IMR-90 (cell line): Measurements from ENCODE around the gene AFG1L. TPM values are rescaled to one million over a fixed set of nuclear protein-coding genes. Genes with fewer than 3 reads are reported as not detected.

ENCODE experiments used
- ATAC-seq: fragments of 200-7000 bp; cut with Tn5 transposase; 2 replicates; pipeline ENCODE4 v1.9.1; 2020; ENCODE audit warnings: low read depth, mild to moderate bottlenecking, moderate library complexity
- BruUV-seq: library from RNA; stranded (reverse); fragments of 400-500 nt; replicated peaks from 2 replicates; lab custom pipeline; 2021; lab: Mats Ljungman, UMichigan
- CTCF ChIA-PET: fragments of 300-600 bp; formaldehyde crosslinking; extraction: SDS; loops from one replicate; lab custom pipeline; 2021; ENCODE audit warnings: antibody characterized with exemption; lab: Yijun Ruan, JAX
- POLR2A ChIA-PET: fragments of 300-600 bp; sonication (Branson Sonifier 250); formaldehyde crosslinking; loops from one replicate; lab custom pipeline; 2022; ENCODE audit warnings: antibody characterized with exemption; ENCODE audit not compliant: unreplicated experiment; lab: Charles Lee
- DNase-seq: peaks from one replicate; pipeline ENCODE4 v3.0.0; 2013
- H2AFZ ChIP-seq: replicated peaks from 2 replicates; pipeline ENCODE3; 2013; ENCODE audit warnings: low read length, mild to moderate bottlenecking; ENCODE audit not compliant: poor library complexity
- H2AK5ac ChIP-seq: 2 replicates; pipeline ENCODE4 v1.6.1; 2013; ENCODE audit warnings: low read depth, low read length, inconsistent platforms
- H2AK9ac ChIP-seq: replicated peaks from 2 replicates; pipeline ENCODE3; 2013; ENCODE audit warnings: mild to moderate bottlenecking, low read depth, low read length, moderate library complexity; ENCODE audit not compliant: poor library complexity
- H2BK120ac ChIP-seq: 2 replicates; pipeline ENCODE4 v1.6.1; 2013; ENCODE audit warnings: low read depth, low read length, inconsistent platforms
- H2BK15ac ChIP-seq: 3 replicates; pipeline ENCODE4 v1.6.1; 2013; ENCODE audit warnings: low read depth, low read length, inconsistent platforms
- H2BK20ac ChIP-seq: 2 replicates; pipeline ENCODE4 v1.6.1; 2013; ENCODE audit warnings: low read depth, mild to moderate bottlenecking, inconsistent platforms, low read length, moderate library complexity
- H2BK5ac ChIP-seq: 2 replicates; pipeline ENCODE4 v1.6.1; 2013; ENCODE audit warnings: mild to moderate bottlenecking, low read depth, low read length, inconsistent platforms; ENCODE audit not compliant: poor library complexity, severe bottlenecking
- H3K14ac ChIP-seq: replicated peaks from 2 replicates; pipeline ENCODE4 v1.6.1; 2013; ENCODE audit warnings: low read depth, low read length, inconsistent platforms
- H3K18ac ChIP-seq: 2 replicates; pipeline ENCODE4 v1.6.1; 2013; ENCODE audit warnings: low read depth, low read length, control low read depth
- H3K23ac ChIP-seq: 2 replicates; pipeline ENCODE4 v1.6.1; 2013; ENCODE audit warnings: low read depth, low read length, inconsistent platforms
- H3K27ac ChIP-seq: 2 replicates; pipeline ENCODE4 v1.5.1; 2013; ENCODE audit warnings: mild to moderate bottlenecking, control low read depth, low read length; ENCODE audit not compliant: insufficient read depth
- H3K27me3 ChIP-seq: 2 replicates; pipeline ENCODE4 v1.6.1; 2013; ENCODE audit warnings: low read length; ENCODE audit not compliant: control insufficient read depth, insufficient read depth
- H3K36me3 ChIP-seq: 2 replicates; pipeline ENCODE4 v1.6.1; 2013; ENCODE audit warnings: low read length, mixed read lengths; ENCODE audit not compliant: control insufficient read depth, insufficient read depth
- H3K4ac ChIP-seq: 2 replicates; pipeline ENCODE4 v1.6.1; 2013; ENCODE audit warnings: low read depth, low read length, inconsistent platforms
- H3K4me1 ChIP-seq: 2 replicates; pipeline ENCODE4 v1.6.1; 2013; ENCODE audit warnings: low read length, mixed read lengths; ENCODE audit not compliant: control insufficient read depth, insufficient read depth
- H3K4me2 ChIP-seq: 2 replicates; pipeline ENCODE4 v1.6.1; 2013; ENCODE audit warnings: low read depth, mild to moderate bottlenecking, control low read depth, low read length, moderate library complexity
- H3K4me3 ChIP-seq: 2 replicates; pipeline ENCODE4 v1.5.1; 2013; ENCODE audit warnings: low read depth, mild to moderate bottlenecking, control low read depth, low read length, moderate library complexity; ENCODE audit not compliant: insufficient read depth
- H3K56ac ChIP-seq: 2 replicates; pipeline ENCODE4 v1.6.1; 2013; ENCODE audit warnings: low read length, inconsistent platforms; ENCODE audit not compliant: insufficient read depth; ENCODE audit errors: extremely low read depth
- H3K79me1 ChIP-seq, 2 experiments: 2 replicates each; pipeline ENCODE4 v1.6.1; 2013; ENCODE audit warnings: low read length in 2 of 2, inconsistent platforms in 1 of 2, low read depth in 1 of 2
- H3K9ac ChIP-seq: 2 replicates; pipeline ENCODE4 v1.6.1; 2013; ENCODE audit warnings: low read depth, low read length, control low read depth
- H3K9me1 ChIP-seq: 2 replicates; pipeline ENCODE4 v1.6.1; 2013; ENCODE audit warnings: low read length, inconsistent platforms; ENCODE audit not compliant: insufficient read depth
- H3K9me3 ChIP-seq: 2 replicates; pipeline ENCODE4 v1.6.1; 2013; ENCODE audit warnings: low read length; ENCODE audit not compliant: control insufficient read depth, insufficient read depth
- H4K20me1 ChIP-seq: 2 replicates; pipeline ENCODE4 v1.6.1; 2013; ENCODE audit warnings: low read length, inconsistent platforms; ENCODE audit not compliant: insufficient read depth
- H4K5ac ChIP-seq: 2 replicates; pipeline ENCODE4 v1.6.1; 2013; ENCODE audit warnings: mild to moderate bottlenecking, low read depth, low read length, control low read depth
- H4K8ac ChIP-seq, 2 experiments: 2 replicates each; pipeline ENCODE4 v1.6.1; 2013; ENCODE audit warnings: low read depth in 2 of 2, low read length in 2 of 2, control low read depth in 1 of 2, inconsistent platforms in 1 of 2
- H4K91ac ChIP-seq: 2 replicates; pipeline ENCODE4 v1.6.1; 2013; ENCODE audit warnings: low read depth, low read length, inconsistent platforms; ENCODE audit not compliant: insufficient read depth
- CEBPB ChIP-seq: IDR thresholded peaks from 2 replicates; pipeline ENCODE4 v1.6.1; 2012; ENCODE audit warnings: low read depth, low read length, improper control_type of control experiment
- CTCF ChIP-seq: conservative IDR thresholded peaks from 2 replicates; pipeline ENCODE4 v1.5.1; 2012; ENCODE audit warnings: mild to moderate bottlenecking, low read depth, low read length, improper control_type of control experiment
- ELK1 ChIP-seq: fragments of 150-350 bp; IDR thresholded peaks from 2 replicates; pipeline ENCODE4 v1.6.1; 2016; ENCODE audit warnings: low read depth, mild to moderate bottlenecking, low read length, moderate library complexity, borderline replicate concordance
- FOS ChIP-seq: fragments of 150-350 bp; IDR thresholded peaks from 2 replicates; pipeline ENCODE4 v1.6.1; 2016; ENCODE audit warnings: low read depth, low read length
- MAZ ChIP-seq: IDR thresholded peaks from 2 replicates; pipeline ENCODE4 v1.6.1; 2012; ENCODE audit warnings: low read depth, mild to moderate bottlenecking, low read length, improper control_type of control experiment, moderate library complexity, borderline replicate concordance
- NFE2L2 ChIP-seq: fragments of 150-350 bp; IDR thresholded peaks from 2 replicates; pipeline ENCODE4 v1.6.1; 2016; ENCODE audit warnings: low read depth, mild to moderate bottlenecking, low read length
- POLR2A ChIP-seq: IDR thresholded peaks from 2 replicates; pipeline ENCODE4 v1.6.1; 2012; ENCODE audit warnings: mild to moderate bottlenecking, low read depth, low read length
- RAD21 ChIP-seq: IDR thresholded peaks from 2 replicates; pipeline ENCODE4 v1.6.1; 2012; ENCODE audit warnings: low read length, improper control_type of control experiment
- RCOR1 ChIP-seq: IDR thresholded peaks from 2 replicates; pipeline ENCODE4 v1.6.1; 2012; ENCODE audit warnings: mild to moderate bottlenecking, low read length, improper control_type of control experiment; ENCODE audit not compliant: insufficient replicate concordance
- RFX5 ChIP-seq: IDR thresholded peaks from 2 replicates; pipeline ENCODE4 v1.8.0; 2012; ENCODE audit warnings: low read depth, mild to moderate bottlenecking, low read length, moderate library complexity
- SMC3 ChIP-seq: fragments of 150-350 bp; IDR thresholded peaks from 2 replicates; pipeline ENCODE4 v1.6.1; 2016; ENCODE audit warnings: low read depth, mild to moderate bottlenecking, antibody characterized with exemption, low read length, moderate library complexity
- USF2 ChIP-seq: fragments of 150-350 bp; IDR thresholded peaks from 2 replicates; pipeline ENCODE4 v1.6.1; 2017; ENCODE audit warnings: mild to moderate bottlenecking, antibody characterized with exemption, low read length, low read depth
- WGBS, 2 experiments: methylation state at CpG; one replicate each; pipeline versions ENCODE4 v1.1.5 to v1.1.7; 2013; ENCODE audit warnings: missing lambda C conversion rate in 2 of 2; ENCODE audit not compliant: insufficient read length in 1 of 2; ENCODE audit errors: extremely low coverage in 2 of 2; 5-methylcytosine and 5-hydroxymethylcytosine counted together
- dilution Hi-C: fragments of 300-500 bp; cut with HindIII; formaldehyde crosslinking; loops from one replicate; pipeline ENCODE4 v1.14.3; 2018; ENCODE audit warnings: low sequenced_read_pairs; ENCODE audit not compliant: unreplicated experiment
- in situ Hi-C: fragments of 300-500 bp; cut with MboI; formaldehyde crosslinking; loops from 3 replicates; pipeline ENCODE4 v1.14.3; 2019; ENCODE audit warnings: low sequenced_read_pairs, inconsistent platforms, mixed read lengths
- intact Hi-C: fragments of 100-400 bp; cut with micrococcal nuclease; formaldehyde crosslinking; loops from 2 replicates; pipeline ENCODE4 v1.10.0; 2022
- polyA plus RNA-seq, 3 experiments: library from polyadenylated mRNA; depleted of rRNA; stranded (reverse); fragments of >200 nt; gene quantifications; 2 replicates each; pipeline ENCODE4 v1.2.3, GENCODE V29; 2012; ENCODE audit warnings: low replicate concordance in 1 of 3
- total RNA-seq: library from RNA; depleted of rRNA; stranded (reverse); fragments of >200 nt; gene quantifications from 2 replicates; pipeline ENCODE4 v1.2.3, GENCODE V29; 2012

Gene AFG1L
- total and polyA plus RNA-seq, 2 of the 4 experiments (the other 2 are of a cell fraction) = 1.0 to 2.0 TPM

GRCh38 chr6:108432143-108432542 is 137.3 kb downstream of the AFG1L start:
- ATAC-seq (no peak), DNase-seq (no peak)
- no peak overlapping the region for H2BK15ac ChIP-seq
- no peak overlapping the region for H3K14ac ChIP-seq
- H3K9ac ChIP-seq = no peak overlapping the region
- no peaks in the 10 kb centered on the region for H3K9me1 ChIP-seq
- ChIA-PET CTCF (no interaction called here), POLR2A (no interaction called here)
- H3K23ac ChIP-seq = no peak overlapping the region
- no peak overlapping the region for H2AK5ac ChIP-seq
- H3K18ac ChIP-seq = no peak overlapping the region
- dilution Hi-C loops = no loop called here
- H2BK120ac ChIP-seq = no peak overlapping the region
- H2BK5ac ChIP-seq = no peak overlapping the region
- in situ Hi-C loops = no loop called here
- H3K27me3 ChIP-seq = no peaks in the 10 kb centered on the region
- H3K79me1 ChIP-seq = no peaks in the 10 kb centered on the region
- H4K5ac ChIP-seq = no peak overlapping the region
- H4K91ac ChIP-seq = no peak overlapping the region
- no peaks in the 10 kb centered on the region for H4K20me1 ChIP-seq
- H3K4ac ChIP-seq = no peak overlapping the region
- intact Hi-C loops = no loop called here
- H3K4me1 ChIP-seq = no peaks in the 10 kb centered on the region
- no peak overlapping the region for H2BK20ac ChIP-seq
- H2AK9ac ChIP-seq = no peak overlapping the region
- no peaks in the 10 kb centered on the region for H3K36me3 ChIP-seq
- no peak overlapping the region for H4K8ac ChIP-seq
- H3K4me3 ChIP-seq = no peak overlapping the region
- no CpG with 5 or more reads among the region's 2 CpGs for WGBS, 2 experiments
- no peaks in the 10 kb centered on the region for H3K9me3 ChIP-seq
- no peak overlapping the region for H3K27ac ChIP-seq
- TF ChIP-seq NFE2L2 (no peak), RCOR1 (no peak), MAZ (no peak), ELK1 (no peak), RFX5 (no peak), CTCF (no peak), RAD21 (no peak), POLR2A (no peak), CEBPB (no peak), SMC3 (no peak), FOS (no peak), USF2 (no peak)
- H2AFZ ChIP-seq = no peak overlapping the region
- no TSS peak for BruUV-seq
- no peak overlapping the region for H3K56ac ChIP-seq
- no peak overlapping the region for H3K4me2 ChIP-seq
